Central memory CD8-positive, alpha-beta T cell (primary cell): ENCODE data around the gene UBR7.
"Not testable (repeated sequence)": the region's sequence is repeated elsewhere in the genome, so short reads cannot be mapped to it uniquely, and the experiment has no call there.

ENCODE experiments used
- ATAC-seq: fragments of 150-1000 bp; cut with Tn5 transposase; replicated peaks from 2 replicates; pipeline ENCODE4 v1.10.0; 2022; ENCODE audit warnings: mild to moderate bottlenecking, moderate FRiP score, moderate number of reproducible peaks; ENCODE audit not compliant: poor library complexity, severe bottlenecking; ENCODE audit errors: extremely low read depth
- DNase-seq, 2 donors: peaks; one replicate each; pipeline ENCODE4 v3.0.0; 2021; ENCODE audit warnings: low spot score in 2 of 2
- H3K27ac Mint-ChIP-seq: one replicate; pipeline ENCODE4 v1.8.0; 2022; ENCODE audit warnings: low read depth, mild to moderate bottlenecking, moderate library complexity, mixed read lengths
- H3K27me3 Mint-ChIP-seq: one replicate; pipeline ENCODE4 v1.8.0; 2022; ENCODE audit warnings: mixed read lengths
- H3K36me3 Mint-ChIP-seq: one replicate; pipeline ENCODE4 v1.8.0; 2022; ENCODE audit warnings: mild to moderate bottlenecking, moderate library complexity, mixed read lengths; ENCODE audit not compliant: insufficient read depth
- H3K4me1 Mint-ChIP-seq: one replicate; pipeline ENCODE4 v1.8.0; 2022; ENCODE audit warnings: mixed read lengths
- H3K4me3 Mint-ChIP-seq: one replicate; pipeline ENCODE4 v1.8.0; 2022; ENCODE audit warnings: mild to moderate bottlenecking, moderate library complexity, mixed read lengths
- H3K9me3 Mint-ChIP-seq: one replicate; pipeline ENCODE4 v1.8.0; 2022; ENCODE audit warnings: mixed read lengths

The UBR7 gene

GRCh38 chr14:93174731-93175130 is 32.3 kb upstream of the UBR7 start:
- not testable (repeated sequence) for H3K36me3 Mint-ChIP-seq, DNase-seq, H3K9me3 Mint-ChIP-seq, H3K27ac Mint-ChIP-seq, H3K4me3 Mint-ChIP-seq, ATAC-seq, H3K4me1 Mint-ChIP-seq
- peaks cover 13% of the 10 kb centered on the region for H3K27me3 Mint-ChIP-seq

- peaks cover 3% of the 10 kb centered on the region for H3K36me3 Mint-ChIP-seq
- H3K27ac Mint-ChIP-seq, result no peak overlapping the region
- H3K4me3 Mint-ChIP-seq, result no peak overlapping the region
- ATAC-seq, result no peak
- H3K27me3 Mint-ChIP-seq, result peaks cover 13% of the 10 kb centered on the region
- no peaks in the 10 kb centered on the region for H3K4me1 Mint-ChIP-seq
- no peaks in the 10 kb centered on the region for H3K9me3 Mint-ChIP-seq
- no peak for DNase-seq
Measured at GRCh38 chr14:93175492-93175891, 31.6 kb upstream of the UBR7 start.

- no peaks in the 10 kb centered on the region for H3K27me3 Mint-ChIP-seq
- H3K4me1 Mint-ChIP-seq, result peaks cover 27% of the 10 kb centered on the region
- H3K9me3 Mint-ChIP-seq, result no peaks in the 10 kb centered on the region
- peaks cover 29% of the 10 kb centered on the region for H3K36me3 Mint-ChIP-seq
- ATAC-seq (no peak), DNase-seq (no peak)
- peak overlapping the region; percentile 91 for H3K27ac Mint-ChIP-seq
- peak overlapping the region; percentile 87 for H3K4me3 Mint-ChIP-seq
Measured at GRCh38 chr14:93183596-93184317, 23.3 kb upstream of the UBR7 start.

- Mint-ChIP-seq H3K27me3 (no peaks in the 10 kb centered on the region), H3K4me1 (peaks cover 27% of the 10 kb centered on the region), H3K9me3 (no peaks in the 10 kb centered on the region), H3K4me3 (peak within 1 kb of the TSS; percentile 87), H3K27ac (peak within 1 kb of the TSS; percentile 91), H3K36me3 (peaks cover 30% of the 10 kb centered on the region)
- peak; percentile 91 for ATAC-seq
- peak; percentile 77 to 89 for DNase-seq
Measured at GRCh38 chr14:93184391-93185348, 22.4 kb upstream of the UBR7 start, which contains the start of the genes LYSET and MOAP1. Gene LYSET, plus strand, starts transcription at chr14:93185317. Its CDS starts 89 bp downstream, at chr14:93185406. Gene MOAP1, minus strand, starts transcription at chr14:93184897. Its CDS starts 655 bp downstream, at chr14:93184242.

- peaks cover 28% of the 10 kb centered on the region for H3K36me3 Mint-ChIP-seq
- peak overlapping the region; percentile 91 for H3K27ac Mint-ChIP-seq
- no peak for DNase-seq
- peak; percentile 4 for ATAC-seq
- no peaks in the 10 kb centered on the region for H3K27me3 Mint-ChIP-seq
- H3K9me3 Mint-ChIP-seq, result no peaks in the 10 kb centered on the region
- peaks cover 27% of the 10 kb centered on the region for H3K4me1 Mint-ChIP-seq
- H3K4me3 Mint-ChIP-seq, result peak overlapping the region; percentile 87
Measured at GRCh38 chr14:93185349-93185720, 21.7 kb upstream of the UBR7 start.

- Mint-ChIP-seq H3K9me3 (no peaks in the 10 kb centered on the region), H3K27me3 (no peaks in the 10 kb centered on the region), H3K36me3 (peaks cover 25% of the 10 kb centered on the region), H3K4me1 (peaks cover 27% of the 10 kb centered on the region), H3K27ac (no peak overlapping the region), H3K4me3 (peak overlapping the region; percentile 87)
- DNase-seq (no peak), ATAC-seq (no peak)
Measured at GRCh38 chr14:93186466-93186865, 20.6 kb upstream of the UBR7 start.

GRCh38 chr14:93186956-93187355 is 20.1 kb upstream of the UBR7 start:
- Mint-ChIP-seq H3K27ac (no peak overlapping the region), H3K27me3 (no peaks in the 10 kb centered on the region), H3K4me1 (peaks cover 22% of the 10 kb centered on the region), H3K9me3 (no peaks in the 10 kb centered on the region), H3K4me3 (no peak overlapping the region), H3K36me3 (peaks cover 23% of the 10 kb centered on the region)
- DNase-seq (no peak), ATAC-seq (no peak)

GRCh38 chr14:93195316-93195999 is 11.6 kb upstream of the UBR7 start:
- Mint-ChIP-seq H3K9me3 (no peaks in the 10 kb centered on the region), H3K36me3 (peaks cover 2% of the 10 kb centered on the region), H3K4me3 (no peak overlapping the region), H3K27me3 (no peaks in the 10 kb centered on the region), H3K4me1 (no peaks in the 10 kb centered on the region), H3K27ac (no peak overlapping the region)
- DNase-seq (no peak), ATAC-seq (no peak)

- Mint-ChIP-seq H3K27me3 (no peaks in the 10 kb centered on the region), H3K36me3 (peaks cover 6% of the 10 kb centered on the region), H3K4me3 (no peak overlapping the region), H3K9me3 (no peaks in the 10 kb centered on the region), H3K27ac (no peak overlapping the region), H3K4me1 (peaks cover 2% of the 10 kb centered on the region)
- ATAC-seq (no peak), DNase-seq (no peak)
Measured at GRCh38 chr14:93199031-93199430, 8.0 kb upstream of the UBR7 start.

GRCh38 chr14:93200553-93200952 is 6.5 kb upstream of the UBR7 start:
- H3K4me3 Mint-ChIP-seq, result no peak overlapping the region
- peaks cover 17% of the 10 kb centered on the region for H3K4me1 Mint-ChIP-seq
- H3K27ac Mint-ChIP-seq, result no peak overlapping the region
- peaks cover 8% of the 10 kb centered on the region for H3K36me3 Mint-ChIP-seq
- no peaks in the 10 kb centered on the region for H3K9me3 Mint-ChIP-seq
- DNase-seq (no peak), ATAC-seq (no peak)
- no peaks in the 10 kb centered on the region for H3K27me3 Mint-ChIP-seq

GRCh38 chr14:93201155-93201704 is 5.8 kb upstream of the UBR7 start:
- Mint-ChIP-seq H3K27ac (peak overlapping the region; percentile 61), H3K36me3 (peaks cover 11% of the 10 kb centered on the region), H3K4me3 (no peak overlapping the region), H3K9me3 (no peaks in the 10 kb centered on the region), H3K27me3 (no peaks in the 10 kb centered on the region), H3K4me1 (peaks cover 24% of the 10 kb centered on the region)
- DNase-seq, result no peak
- ATAC-seq, result no peak
